C4-2B (cell line): ENCODE measurements around the gene KRTAP13-1.

ENCODE experiments used
- ZFX ChIP-seq: fragments of 450-650 bp; IDR thresholded peaks from 2 replicates; pipeline ENCODE4 v1.6.1; 2017
- TF ChIP-seq, protein P1 (sequence below): fragments of 450-650 bp; conservative IDR thresholded peaks from 2 replicates; pipeline ENCODE4 v1.5.1; 2017; ENCODE audit warnings: mild to moderate bottlenecking

- TF ChIP-seq, protein P1, sequence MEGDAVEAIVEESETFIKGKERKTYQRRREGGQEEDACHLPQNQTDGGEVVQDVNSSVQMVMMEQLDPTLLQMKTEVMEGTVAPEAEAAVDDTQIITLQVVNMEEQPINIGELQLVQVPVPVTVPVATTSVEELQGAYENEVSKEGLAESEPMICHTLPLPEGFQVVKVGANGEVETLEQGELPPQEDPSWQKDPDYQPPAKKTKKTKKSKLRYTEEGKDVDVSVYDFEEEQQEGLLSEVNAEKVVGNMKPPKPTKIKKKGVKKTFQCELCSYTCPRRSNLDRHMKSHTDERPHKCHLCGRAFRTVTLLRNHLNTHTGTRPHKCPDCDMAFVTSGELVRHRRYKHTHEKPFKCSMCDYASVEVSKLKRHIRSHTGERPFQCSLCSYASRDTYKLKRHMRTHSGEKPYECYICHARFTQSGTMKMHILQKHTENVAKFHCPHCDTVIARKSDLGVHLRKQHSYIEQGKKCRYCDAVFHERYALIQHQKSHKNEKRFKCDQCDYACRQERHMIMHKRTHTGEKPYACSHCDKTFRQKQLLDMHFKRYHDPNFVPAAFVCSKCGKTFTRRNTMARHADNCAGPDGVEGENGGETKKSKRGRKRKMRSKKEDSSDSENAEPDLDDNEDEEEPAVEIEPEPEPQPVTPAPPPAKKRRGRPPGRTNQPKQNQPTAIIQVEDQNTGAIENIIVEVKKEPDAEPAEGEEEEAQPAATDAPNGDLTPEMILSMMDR = no peak
- TF ChIP-seq ZFX = no peak
Observed at GRCh38 chr21:30430170-30430655, 34.4 kb downstream of the KRTAP13-1 start, which contains the start of gene KRTAP13-4.
